Muscle layer of colon (tissue), 2 donors: ENCODE data around the gene TMEM61.

ENCODE experiments used
- H3K27ac ChIP-seq: one replicate; pipeline ENCODE4 v1.7.0; 2013; ENCODE audit warnings: low read depth, mild to moderate bottlenecking, low read length, moderate library complexity
- H3K27me3 ChIP-seq, 2 donors: one replicate each; pipeline ENCODE4 v1.7.0; 2013; ENCODE audit warnings: low read length in 2 of 2, mild to moderate bottlenecking in 2 of 2; ENCODE audit not compliant: insufficient read depth in 2 of 2, control insufficient read depth in 1 of 2
- H3K36me3 ChIP-seq: one replicate; pipeline ENCODE4 v1.7.0; 2013; ENCODE audit warnings: mild to moderate bottlenecking, low read length; ENCODE audit not compliant: insufficient read depth
- H3K4me1 ChIP-seq: one replicate; pipeline ENCODE4 v1.7.0; 2013; ENCODE audit warnings: mild to moderate bottlenecking, low read length; ENCODE audit not compliant: insufficient read depth
- H3K4me3 ChIP-seq, 2 donors: one replicate each; pipeline ENCODE4 v1.7.0; 2013; ENCODE audit warnings: low read length in 2 of 2, low read depth in 1 of 2, mild to moderate bottlenecking in 1 of 2, moderate library complexity in 1 of 2
- H3K9ac ChIP-seq: one replicate; pipeline ENCODE4 v1.7.0; 2013; ENCODE audit warnings: low read length
- H3K9me3 ChIP-seq: one replicate; pipeline ENCODE4 v1.7.0; 2013; ENCODE audit warnings: mild to moderate bottlenecking, low read length
- donor health status: abdominal sarcoma.
- donor health status: Adenocarcinoma of cecum.

Gene TMEM61

DNA sequence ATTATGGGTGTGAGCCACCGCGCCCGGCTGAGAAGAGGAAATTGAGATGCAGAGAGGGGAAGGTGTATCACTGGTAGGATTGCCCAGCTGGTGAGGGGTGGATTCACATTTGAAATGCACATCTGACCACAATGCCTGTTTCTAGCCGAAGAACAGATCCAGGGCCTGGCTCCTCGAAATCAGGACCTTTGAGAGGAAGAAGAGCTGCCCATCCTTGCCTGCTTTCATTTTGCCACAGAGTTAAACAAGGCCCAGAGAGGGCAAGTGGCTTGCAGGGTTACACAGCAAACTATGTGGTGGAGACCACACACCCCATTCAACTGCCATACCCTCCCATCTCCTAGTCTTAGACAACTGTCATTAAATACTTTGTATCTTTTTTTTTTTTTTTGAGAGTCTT is 32.9 kb upstream of the TMEM61 start:
- Histone ChIP-seq H3K27me3 (no peaks in the 10 kb centered on the region), H3K4me3 (no peak overlapping the region)

DNA sequence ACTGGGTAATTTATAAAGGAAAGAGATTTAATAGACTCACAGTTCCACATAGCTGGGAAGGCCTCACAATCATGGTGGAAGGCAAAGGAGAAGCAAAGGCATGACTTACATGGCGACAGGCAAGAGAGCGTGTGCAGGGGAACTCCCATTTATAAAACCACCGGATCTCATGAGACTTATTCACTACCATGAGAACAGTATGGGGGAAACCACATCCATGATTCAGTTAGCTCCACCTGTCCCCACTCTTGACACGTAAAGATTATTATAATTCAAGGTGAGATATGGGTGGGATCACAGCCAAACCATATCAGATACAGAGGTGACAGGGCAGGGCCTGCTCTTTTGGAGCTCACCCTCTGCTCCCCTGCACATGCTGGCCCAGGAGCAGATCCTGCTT is 31.4 kb upstream of the TMEM61 start:
- H3K27ac ChIP-seq: no peak overlapping the region
- no peaks in the 10 kb centered on the region for H3K36me3 ChIP-seq
- peaks cover 14% of the 10 kb centered on the region for H3K4me1 ChIP-seq
- no peaks in the 10 kb centered on the region for H3K27me3 ChIP-seq
- H3K9ac ChIP-seq: no peak overlapping the region
- no peaks in the 10 kb centered on the region for H3K9me3 ChIP-seq
- no peak overlapping the region for H3K4me3 ChIP-seq

More for the DNA sequence above, 32.9 kb upstream of the TMEM61 start:
- peaks cover 14% of the 10 kb centered on the region for H3K4me1 ChIP-seq
- H3K9me3 ChIP-seq: no peaks in the 10 kb centered on the region
- H3K9ac ChIP-seq: no peak overlapping the region
- no peaks in the 10 kb centered on the region for H3K36me3 ChIP-seq
- no peak overlapping the region for H3K27ac ChIP-seq

DNA sequence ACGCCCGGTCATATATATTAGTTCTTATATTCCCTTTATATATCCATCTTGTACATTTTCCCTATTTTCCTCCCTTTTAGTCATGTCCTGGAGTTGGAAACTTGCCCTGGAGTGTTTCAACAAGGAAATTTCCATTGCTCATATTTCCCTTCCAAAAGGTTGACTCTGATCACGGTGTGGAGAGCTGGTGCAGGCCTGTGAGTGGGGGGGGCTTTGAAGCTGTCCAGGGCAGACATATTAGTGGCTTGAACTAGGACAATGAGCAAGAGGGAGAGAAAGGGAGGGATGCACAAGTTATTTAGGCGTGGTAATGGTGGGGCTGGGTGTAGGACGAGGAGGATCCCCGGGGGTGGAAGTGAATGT is 30.4 kb upstream of the TMEM61 start:
- Histone ChIP-seq H3K27ac (no peak overlapping the region), H3K4me3 (no peak overlapping the region), H3K4me1 (peaks cover 14% of the 10 kb centered on the region), H3K9me3 (no peaks in the 10 kb centered on the region), H3K36me3 (no peaks in the 10 kb centered on the region), H3K27me3 (no peaks in the 10 kb centered on the region), H3K9ac (no peak overlapping the region)

DNA sequence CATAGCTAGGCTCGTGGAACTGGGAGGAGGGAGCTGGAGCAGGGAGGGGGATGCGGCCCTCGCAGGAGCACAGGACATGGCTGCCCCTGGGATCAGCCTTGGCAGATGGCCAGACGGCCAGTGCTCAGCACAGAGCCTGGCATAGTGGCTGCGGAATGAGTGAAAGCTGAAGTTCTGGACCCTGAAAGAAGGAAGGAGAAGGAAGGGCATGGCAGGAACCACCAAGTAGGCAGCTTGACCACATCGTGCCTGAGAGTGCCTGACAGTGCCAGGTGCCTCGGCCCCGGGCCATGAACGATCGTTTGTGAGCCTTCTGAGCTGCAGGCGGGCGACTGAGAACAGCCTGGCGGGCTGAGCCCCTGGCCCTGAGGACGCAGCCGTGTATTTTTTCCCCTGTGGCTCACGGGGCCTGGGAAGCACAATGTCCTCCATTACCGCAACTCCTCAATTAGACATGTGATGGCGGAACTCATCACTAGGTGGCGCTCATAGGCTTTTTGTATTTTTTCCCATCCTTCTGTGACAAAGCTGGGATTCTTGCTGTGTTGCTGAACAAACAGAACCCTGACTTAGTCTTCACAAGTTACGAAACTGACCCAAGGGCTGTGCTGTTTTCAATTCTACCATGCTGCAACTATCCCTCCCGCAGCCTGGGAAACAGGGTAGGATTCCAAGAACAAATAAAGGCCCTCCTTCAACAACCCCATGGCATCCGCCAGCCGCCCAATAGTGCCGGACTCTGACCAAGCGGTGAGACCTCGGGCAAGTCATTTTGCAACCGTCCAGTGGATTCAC is 29.9 kb upstream of the TMEM61 start:
- Histone ChIP-seq H3K9ac (no peak overlapping the region), H3K9me3 (no peaks in the 10 kb centered on the region), H3K27ac (no peak overlapping the region), H3K36me3 (no peaks in the 10 kb centered on the region), H3K4me1 (peaks cover 14% of the 10 kb centered on the region), H3K27me3 (no peaks in the 10 kb centered on the region), H3K4me3 (peak overlapping the region in 1 of 2 donors; percentile 45)

DNA sequence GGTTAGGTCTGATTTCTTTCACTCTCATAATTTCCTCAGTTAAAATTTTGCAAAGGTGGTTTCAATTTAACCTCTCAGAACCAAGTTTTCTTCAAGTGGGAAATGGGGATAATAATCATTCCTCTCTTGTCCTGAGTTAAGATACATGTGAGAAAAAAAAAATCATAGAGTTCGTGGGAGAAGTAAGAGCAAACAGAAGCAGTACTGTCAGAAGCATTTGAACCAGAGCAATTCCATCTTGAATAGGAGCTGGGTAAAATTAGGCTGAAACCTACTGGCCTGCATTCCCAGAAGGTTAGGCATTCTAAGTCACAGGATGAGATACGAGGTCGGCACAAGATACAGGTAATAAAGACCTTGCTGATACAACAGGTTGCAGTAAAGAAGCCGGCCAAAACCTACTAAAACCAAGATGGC is 28.6 kb upstream of the TMEM61 start:
- no peak overlapping the region for H3K27ac ChIP-seq
- no peaks in the 10 kb centered on the region for H3K9me3 ChIP-seq
- no peak overlapping the region for H3K9ac ChIP-seq
- no peaks in the 10 kb centered on the region for H3K36me3 ChIP-seq
- no peaks in the 10 kb centered on the region for H3K27me3 ChIP-seq
- H3K4me1 ChIP-seq: peaks cover 14% of the 10 kb centered on the region
- no peak overlapping the region for H3K4me3 ChIP-seq

DNA sequence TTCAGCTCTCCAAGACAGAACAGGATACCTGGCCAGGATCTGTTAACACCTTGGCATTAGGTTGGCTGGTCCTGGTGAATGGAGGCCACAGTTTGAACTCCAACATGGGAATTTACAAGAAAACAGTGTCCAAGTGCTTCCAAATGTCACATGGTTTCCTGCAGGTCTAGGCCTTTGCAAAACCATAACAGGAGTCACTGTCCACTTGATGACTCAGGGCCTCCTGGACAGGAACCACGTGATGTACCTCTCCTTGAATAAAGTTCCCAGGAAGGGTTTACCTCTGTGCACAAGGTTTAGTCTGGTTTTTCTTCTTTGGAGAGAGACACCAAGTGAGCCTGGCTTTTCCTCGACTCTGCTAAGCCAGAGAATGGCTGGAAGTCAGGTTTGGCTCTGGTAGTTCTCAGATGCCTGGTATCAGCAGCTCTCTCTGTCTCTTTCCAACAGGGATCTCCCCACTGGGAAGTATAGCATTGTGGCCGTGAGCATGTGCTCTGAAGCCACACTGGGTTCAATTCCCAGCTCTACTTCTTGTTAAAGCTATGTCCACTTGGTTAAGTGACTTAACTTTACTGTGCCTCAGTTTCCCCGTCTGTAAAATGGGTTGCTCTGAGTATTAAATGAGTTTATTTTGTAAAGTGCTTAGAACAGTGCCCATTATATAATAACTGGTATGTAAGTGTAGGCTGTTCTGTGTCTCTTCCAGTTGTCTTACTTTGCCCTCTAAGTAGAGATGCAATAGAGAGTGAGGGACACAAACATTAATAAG is 27.3 kb upstream of the TMEM61 start:
- Histone ChIP-seq H3K4me1 (peaks cover 14% of the 10 kb centered on the region), H3K9me3 (no peaks in the 10 kb centered on the region), H3K4me3 (no peak overlapping the region), H3K9ac (no peak overlapping the region), H3K36me3 (no peaks in the 10 kb centered on the region), H3K27ac (no peak overlapping the region), H3K27me3 (no peaks in the 10 kb centered on the region)

DNA sequence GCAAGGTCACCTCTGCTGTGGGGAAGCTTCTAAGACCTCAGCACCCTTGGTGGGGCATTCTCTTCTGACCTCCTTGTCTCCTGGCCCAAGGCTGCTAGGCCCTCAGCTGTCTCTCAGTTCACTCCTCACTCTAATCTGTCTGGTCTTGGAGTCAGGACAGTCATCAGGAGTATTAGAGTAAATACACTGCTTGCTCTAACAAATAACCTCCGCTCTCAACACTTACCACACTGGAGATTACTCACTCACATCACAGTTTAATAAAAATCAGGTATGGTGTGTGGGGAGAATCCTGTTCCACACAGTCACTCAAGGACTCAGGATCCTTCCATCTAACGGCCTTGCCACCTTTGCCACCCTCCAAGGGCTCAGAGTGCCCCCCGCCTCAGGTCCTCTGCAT is 26.6 kb upstream of the TMEM61 start:
- H3K9me3 ChIP-seq: no peaks in the 10 kb centered on the region
- no peak overlapping the region for H3K9ac ChIP-seq

DNA sequence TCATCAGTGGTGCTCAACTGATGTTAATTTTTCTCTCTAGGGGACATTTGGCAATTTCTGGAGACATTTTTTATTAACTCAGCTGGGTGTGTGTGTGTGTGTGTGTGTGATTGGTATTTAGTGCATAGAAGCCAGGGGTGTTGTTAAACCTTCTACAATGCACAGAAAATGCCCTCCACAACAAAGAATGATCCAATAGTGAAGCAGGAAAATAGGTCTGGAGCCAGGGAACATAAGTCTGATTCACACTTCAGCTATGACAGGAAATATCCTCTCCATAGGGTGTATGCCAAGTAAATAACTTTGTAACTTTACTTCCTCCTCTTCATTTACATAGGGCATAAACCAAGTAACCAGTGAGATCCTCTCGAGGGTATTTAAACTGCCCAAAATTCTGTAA is 25.1 kb upstream of the TMEM61 start:
- Histone ChIP-seq H3K27ac (no peak overlapping the region), H3K4me1 (peaks cover 10% of the 10 kb centered on the region), H3K27me3 (no peaks in the 10 kb centered on the region), H3K4me3 (no peak overlapping the region), H3K9ac (no peak overlapping the region), H3K9me3 (no peaks in the 10 kb centered on the region), H3K36me3 (no peaks in the 10 kb centered on the region)

More for the DNA sequence above, 26.6 kb upstream of the TMEM61 start:
- no peaks in the 10 kb centered on the region for H3K27me3 ChIP-seq
- no peak overlapping the region for H3K27ac ChIP-seq
- peaks cover 14% of the 10 kb centered on the region for H3K4me1 ChIP-seq
- no peaks in the 10 kb centered on the region for H3K36me3 ChIP-seq
- H3K4me3 ChIP-seq: no peak overlapping the region

DNA sequence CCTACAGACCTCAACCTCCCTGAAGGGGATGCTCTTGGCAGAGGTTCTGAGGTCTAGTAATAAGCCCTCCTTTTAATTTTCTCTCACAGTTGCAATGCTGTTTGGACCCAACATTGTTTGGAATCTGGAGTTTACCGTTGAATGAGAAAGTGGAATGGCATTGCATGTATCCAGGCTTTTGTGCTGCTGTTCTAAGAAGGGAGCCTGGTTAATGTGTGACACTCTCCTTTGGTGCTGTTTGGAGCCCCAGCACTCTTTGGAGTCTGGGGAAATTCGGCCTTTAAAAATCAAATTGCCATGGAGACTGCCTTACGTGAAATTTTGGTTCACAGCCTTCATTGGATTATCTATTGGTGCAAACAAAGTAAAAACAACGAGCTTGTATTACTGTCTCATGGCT is 23.7 kb upstream of the TMEM61 start:
- H3K9me3 ChIP-seq: no peaks in the 10 kb centered on the region
- no peaks in the 10 kb centered on the region for H3K36me3 ChIP-seq
- no peaks in the 10 kb centered on the region for H3K4me1 ChIP-seq
- no peak overlapping the region for H3K4me3 ChIP-seq
- no peak overlapping the region for H3K27ac ChIP-seq
- no peak overlapping the region for H3K9ac ChIP-seq
- H3K27me3 ChIP-seq: no peaks in the 10 kb centered on the region

DNA sequence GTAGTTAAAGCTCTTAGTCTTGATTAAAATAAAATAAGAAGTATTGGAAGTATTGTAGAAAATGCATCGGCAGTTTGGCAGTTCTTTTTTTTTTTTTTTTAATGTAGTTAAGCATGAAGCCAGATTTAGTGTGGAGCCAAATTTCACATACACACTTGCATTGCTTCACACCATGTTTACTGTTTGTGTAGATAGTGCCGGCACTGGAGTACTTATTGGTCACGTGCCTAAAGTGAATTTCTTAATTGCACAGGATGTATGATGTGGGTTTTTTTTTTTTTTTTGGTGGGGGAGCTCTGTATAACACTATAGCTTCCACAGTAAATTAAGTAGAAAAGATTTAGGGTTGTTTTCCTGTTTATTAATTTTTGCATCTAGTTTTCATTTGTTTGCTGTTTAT is 21.2 kb upstream of the TMEM61 start:
- Histone ChIP-seq H3K9me3 (no peaks in the 10 kb centered on the region), H3K27ac (no peak overlapping the region), H3K9ac (no peak overlapping the region), H3K36me3 (no peaks in the 10 kb centered on the region), H3K4me1 (no peaks in the 10 kb centered on the region), H3K27me3 (no peaks in the 10 kb centered on the region), H3K4me3 (no peak overlapping the region)

DNA sequence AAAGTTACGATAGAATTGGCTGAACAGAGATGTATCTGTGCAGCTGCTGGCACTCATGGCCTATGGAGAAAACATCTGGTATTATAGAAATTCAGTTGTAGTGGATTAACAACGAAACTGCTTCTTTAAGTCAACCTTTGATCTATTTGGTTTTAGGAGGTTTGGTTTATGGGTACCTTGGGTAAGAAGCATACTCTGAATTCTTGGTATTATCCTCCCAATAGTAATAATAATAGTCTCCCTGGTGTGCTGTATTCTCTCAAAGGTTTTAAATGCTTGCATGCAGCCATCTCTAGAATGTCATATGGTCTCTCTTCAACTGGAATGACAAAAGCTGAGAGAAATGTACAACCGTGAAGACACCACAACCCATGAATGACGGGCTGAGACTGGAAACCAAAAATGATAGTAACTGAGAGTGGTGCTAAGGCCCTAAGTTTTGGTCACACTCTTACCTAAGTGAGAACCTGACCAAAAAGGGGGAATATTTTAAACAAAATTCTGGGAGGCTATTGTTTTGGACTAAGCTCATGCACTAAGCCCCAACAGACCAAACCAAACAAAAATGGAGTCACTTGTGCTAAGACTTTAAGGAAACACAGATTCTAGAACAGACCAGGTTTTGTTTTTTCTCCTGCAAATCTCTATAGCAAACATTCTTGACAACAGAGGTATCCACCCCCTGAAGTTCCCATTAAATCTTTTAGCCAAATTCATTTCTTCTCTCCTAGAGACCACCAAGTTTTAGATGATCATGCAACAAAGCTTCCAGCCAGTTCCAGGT is 17.6 kb upstream of the TMEM61 start:
- H3K36me3 ChIP-seq: no peaks in the 10 kb centered on the region
- H3K9ac ChIP-seq: no peak overlapping the region
- no peaks in the 10 kb centered on the region for H3K27me3 ChIP-seq
- no peak overlapping the region for H3K27ac ChIP-seq
- H3K4me3 ChIP-seq: no peak overlapping the region
- H3K9me3 ChIP-seq: no peaks in the 10 kb centered on the region
- H3K4me1 ChIP-seq: no peaks in the 10 kb centered on the region
